MCF 10A (cell line): ENCODE measurements around the gene ZNF677. TPM values are rescaled to one million over a fixed set of nuclear protein-coding genes. Genes with fewer than 3 reads are reported as not detected.
"Not testable (repeated sequence)": the region's sequence is repeated elsewhere in the genome, so short reads cannot be mapped to it uniquely, and the experiment has no call there.

Source experiments
- BruUV-seq: library from RNA; stranded (reverse); fragments of 400-500 nt; replicated peaks from 2 replicates; lab custom pipeline; 2021; lab: Mats Ljungman, UMichigan
- CTCF ChIA-PET: fragments of 300-600 bp; sonication (Branson Sonifier 250); formaldehyde crosslinking; extraction: SDS; loops from one replicate; lab custom pipeline; 2021; ENCODE audit warnings: antibody characterized with exemption, inconsistent platforms; lab: Yijun Ruan, JAX
- POLR2A ChIA-PET: fragments of 300-600, 350-650 bp; sonication (Branson Sonifier 250); formaldehyde crosslinking; extraction: SDS; loops from one replicate; lab custom pipeline; 2020; ENCODE audit warnings: antibody characterized with exemption, inconsistent platforms; lab: Yijun Ruan, JAX
- DNase-seq: peaks from one replicate; pipeline ENCODE4 v3.0.0-alpha.2; 2018; ENCODE audit not compliant: unreplicated experiment
- H3K27ac Mint-ChIP-seq: one replicate; pipeline ENCODE4 v1.8.0; 2022; ENCODE audit warnings: mild to moderate bottlenecking, low read depth, mixed read lengths; ENCODE audit not compliant: unreplicated experiment
- H3K27me3 Mint-ChIP-seq: one replicate; pipeline ENCODE4 v1.8.0; 2022; ENCODE audit warnings: mixed read lengths; ENCODE audit not compliant: insufficient read depth, unreplicated experiment
- H3K36me3 Mint-ChIP-seq: one replicate; pipeline ENCODE4 v1.8.0; 2022; ENCODE audit warnings: mild to moderate bottlenecking, moderate library complexity, mixed read lengths; ENCODE audit not compliant: insufficient read depth, unreplicated experiment
- H3K4me1 Mint-ChIP-seq: one replicate; pipeline ENCODE4 v1.8.0; 2022; ENCODE audit warnings: mixed read lengths; ENCODE audit not compliant: insufficient read depth, unreplicated experiment
- H3K4me3 Mint-ChIP-seq: one replicate; pipeline ENCODE4 v1.8.0; 2022; ENCODE audit warnings: mild to moderate bottlenecking, moderate library complexity, mixed read lengths; ENCODE audit not compliant: unreplicated experiment
- H3K9me3 Mint-ChIP-seq: one replicate; pipeline ENCODE4 v1.8.0; 2022; ENCODE audit warnings: mixed read lengths; ENCODE audit not compliant: unreplicated experiment
- intact Hi-C: fragments of 100-400 bp; cut with micrococcal nuclease; formaldehyde crosslinking; loops from 2 replicates; pipeline ENCODE4 v1.14.1; 2022
- total RNA-seq: library from RNA; stranded (reverse); gene quantifications from 2 replicates; pipeline ENCODE4 v1.2.3, GENCODE V29; 2022
- TF ChIP-seq, protein P1 (sequence below): fragments of 200-600 bp; IDR thresholded peaks from one replicate; pipeline ENCODE4 v1.8.0; 2022; ENCODE audit warnings: antibody characterized with exemption, mild to moderate bottlenecking; ENCODE audit not compliant: unreplicated experiment

ZNF677 gene
- total RNA-seq, 1 experiment from 2014 or later = not detected

DNA sequence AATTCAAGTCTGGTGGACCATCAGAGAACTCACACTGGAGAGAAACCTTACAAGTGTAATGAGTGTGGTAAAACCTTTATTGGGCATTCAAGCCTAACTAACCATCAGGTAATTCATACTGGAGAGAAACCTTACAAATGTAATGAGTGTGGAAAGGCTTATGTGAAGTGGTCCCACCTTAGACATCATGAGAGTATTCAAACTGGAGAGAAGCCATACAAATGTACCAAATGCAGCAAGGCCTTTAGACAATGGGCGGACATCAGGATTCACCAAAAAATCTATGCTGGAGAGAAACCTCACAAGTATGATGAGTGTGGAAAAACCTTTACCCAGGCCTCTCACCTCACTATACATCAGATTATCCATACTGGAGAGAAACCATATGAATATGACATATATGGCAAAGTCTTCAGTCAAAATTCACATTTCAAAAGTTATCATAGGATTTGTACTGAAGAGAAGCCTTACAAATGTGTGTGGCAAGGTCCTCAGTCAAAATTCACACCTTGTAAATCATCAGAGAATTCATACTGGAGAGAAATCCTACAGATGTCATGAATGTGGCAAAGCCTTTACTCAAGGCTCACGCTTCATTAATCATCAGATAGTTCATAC is 41.9 kb downstream of the ZNF677 start:
- DNase-seq = no peak
- H3K4me1 Mint-ChIP-seq = no peaks in the 10 kb centered on the region
- no peaks in the 10 kb centered on the region for H3K27me3 Mint-ChIP-seq
- no peak overlapping the region for H3K4me3 Mint-ChIP-seq
- ChIA-PET CTCF (no interaction called here), POLR2A (no interaction called here)
- H3K9me3 Mint-ChIP-seq = peaks cover 37% of the 10 kb centered on the region
- TF ChIP-seq, protein P1, sequence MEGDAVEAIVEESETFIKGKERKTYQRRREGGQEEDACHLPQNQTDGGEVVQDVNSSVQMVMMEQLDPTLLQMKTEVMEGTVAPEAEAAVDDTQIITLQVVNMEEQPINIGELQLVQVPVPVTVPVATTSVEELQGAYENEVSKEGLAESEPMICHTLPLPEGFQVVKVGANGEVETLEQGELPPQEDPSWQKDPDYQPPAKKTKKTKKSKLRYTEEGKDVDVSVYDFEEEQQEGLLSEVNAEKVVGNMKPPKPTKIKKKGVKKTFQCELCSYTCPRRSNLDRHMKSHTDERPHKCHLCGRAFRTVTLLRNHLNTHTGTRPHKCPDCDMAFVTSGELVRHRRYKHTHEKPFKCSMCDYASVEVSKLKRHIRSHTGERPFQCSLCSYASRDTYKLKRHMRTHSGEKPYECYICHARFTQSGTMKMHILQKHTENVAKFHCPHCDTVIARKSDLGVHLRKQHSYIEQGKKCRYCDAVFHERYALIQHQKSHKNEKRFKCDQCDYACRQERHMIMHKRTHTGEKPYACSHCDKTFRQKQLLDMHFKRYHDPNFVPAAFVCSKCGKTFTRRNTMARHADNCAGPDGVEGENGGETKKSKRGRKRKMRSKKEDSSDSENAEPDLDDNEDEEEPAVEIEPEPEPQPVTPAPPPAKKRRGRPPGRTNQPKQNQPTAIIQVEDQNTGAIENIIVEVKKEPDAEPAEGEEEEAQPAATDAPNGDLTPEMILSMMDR = no peak
- intact Hi-C loops = no loop called here
- no TSS peak for BruUV-seq
- no peaks in the 10 kb centered on the region for H3K36me3 Mint-ChIP-seq
- no peak overlapping the region for H3K27ac Mint-ChIP-seq

DNA sequence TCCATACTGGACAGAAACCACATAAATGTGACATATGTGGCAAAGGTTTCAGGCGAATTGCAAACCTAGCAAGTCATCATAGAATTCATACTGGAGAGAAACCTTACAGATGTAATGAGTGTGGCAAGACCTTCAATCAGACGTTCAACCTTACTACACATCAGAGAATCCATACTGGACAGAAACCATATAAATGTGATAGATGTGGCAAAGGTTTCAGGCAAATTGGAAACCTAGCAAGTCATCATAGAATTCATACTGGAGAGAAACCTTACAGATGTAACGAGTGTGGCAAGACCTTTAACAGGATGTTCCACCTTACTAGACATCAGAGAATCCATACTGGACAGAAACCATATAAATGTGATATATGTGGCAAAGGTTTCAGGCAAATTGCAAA is 43.1 kb downstream of the ZNF677 start:
- DNase-seq, POLR2A ChIA-PET, H3K4me3 Mint-ChIP-seq, H3K36me3 Mint-ChIP-seq, H3K27ac Mint-ChIP-seq, intact Hi-C loops, BruUV-seq, H3K4me1 Mint-ChIP-seq, H3K27me3 Mint-ChIP-seq, CTCF ChIA-PET: not testable (repeated sequence)
- peaks cover 42% of the 10 kb centered on the region for H3K9me3 Mint-ChIP-seq

DNA sequence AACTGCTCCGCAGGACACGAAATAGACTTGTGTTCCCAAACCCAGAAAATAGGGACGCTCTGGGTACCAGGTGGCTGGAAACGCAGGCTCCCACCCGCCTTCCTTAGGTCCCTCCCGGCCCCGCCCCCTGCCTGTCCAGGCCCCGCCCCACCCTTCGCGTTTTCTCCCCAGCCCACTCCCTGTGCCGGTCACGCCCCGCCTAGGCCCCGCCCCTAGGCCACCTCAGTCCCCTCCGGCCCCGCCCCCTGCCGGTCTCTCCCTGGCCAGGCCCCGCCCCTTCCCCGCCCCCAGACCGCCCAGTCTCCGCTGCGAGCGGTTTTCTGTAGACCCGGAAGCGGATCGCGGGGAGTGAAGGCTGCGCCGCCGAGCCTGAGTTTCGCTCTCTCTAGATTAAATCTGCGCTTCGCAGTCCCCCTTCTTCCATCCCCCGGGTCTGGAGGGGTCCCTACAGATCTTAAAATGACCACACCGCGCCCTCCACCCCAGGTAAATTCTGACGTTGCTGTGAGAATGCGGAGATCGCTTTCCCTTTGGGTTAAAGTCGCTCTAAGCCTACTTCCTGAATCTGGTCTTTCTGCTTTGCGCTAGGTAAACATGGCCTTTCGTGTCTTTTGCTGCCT is 57.8 kb downstream of the ZNF677 start:
- Mint-ChIP-seq H3K4me1 (no peaks in the 10 kb centered on the region), H3K4me3 (no peak overlapping the region), H3K9me3 (peaks cover 16% of the 10 kb centered on the region), H3K36me3 (no peaks in the 10 kb centered on the region), H3K27me3 (no peaks in the 10 kb centered on the region), H3K27ac (no peak overlapping the region)
- BruUV-seq = no TSS peak
- intact Hi-C loops = no loop called here
- DNase-seq = no peak
- ChIA-PET POLR2A (no interaction called here), CTCF (no interaction called here)
- TF ChIP-seq, protein P1 = no peak

DNA sequence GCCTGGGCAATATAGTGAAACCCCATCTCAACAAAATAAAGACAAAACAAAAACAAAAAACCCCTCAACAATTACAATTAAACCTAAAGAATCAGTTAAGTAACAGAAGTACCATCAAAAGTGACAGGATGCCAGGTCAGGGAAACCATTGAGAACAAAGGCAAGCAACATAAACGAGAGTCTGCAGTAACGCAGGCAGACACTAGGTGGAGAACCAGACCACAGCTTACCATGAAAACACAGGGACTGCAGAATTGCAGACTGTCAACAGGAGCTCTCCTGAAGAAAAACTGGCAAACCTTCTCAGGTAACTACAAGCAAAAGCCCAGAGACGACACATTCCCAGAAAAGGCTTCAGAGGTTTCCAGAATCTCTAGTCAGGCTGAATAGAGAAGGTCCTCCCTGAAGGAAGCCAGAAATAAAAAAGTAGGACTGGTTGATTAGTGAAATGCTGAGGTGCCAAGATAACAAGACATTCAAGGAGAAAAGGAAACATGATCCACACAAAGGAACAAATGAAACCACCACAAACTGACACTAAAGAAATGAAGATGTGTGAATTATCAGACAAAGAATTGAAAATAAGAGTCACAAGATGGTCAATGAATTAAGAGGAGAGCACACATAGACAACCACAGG is 59.3 kb downstream of the ZNF677 start:
- H3K27ac Mint-ChIP-seq = no peak overlapping the region
- peak; percentile 50 for DNase-seq
- intact Hi-C loops = no loop called here
- H3K9me3 Mint-ChIP-seq = peaks cover 24% of the 10 kb centered on the region
- no peak overlapping the region for H3K4me3 Mint-ChIP-seq
- no peaks in the 10 kb centered on the region for H3K27me3 Mint-ChIP-seq
- TF ChIP-seq, protein P1 = peak; percentile 69
- no peaks in the 10 kb centered on the region for H3K36me3 Mint-ChIP-seq
- CTCF ChIA-PET = interaction anchor here (0.5 to 1.8 kb wide), 20 partner anchors 13 to 855 kb away, joined by 3 to 10 read pairs (median 3); no protein-coding TSS in a partner anchor
- no peaks in the 10 kb centered on the region for H3K4me1 Mint-ChIP-seq
- no TSS peak for BruUV-seq
- POLR2A ChIA-PET = interaction anchor here (0.7 kb wide), 1 partner anchor 102 kb away, joined by 3 read pairs; no protein-coding TSS in a partner anchor
